Measurements from ENCODE around the gene COLEC12. TPM values are rescaled to one million over a fixed set of nuclear protein-coding genes. Genes with fewer than 3 reads are reported as not detected.

COLEC12 gene
- total and polyA plus RNA-seq, 2 experiments from 2014 or later: 19.4 to 25.9 TPM

DNA sequence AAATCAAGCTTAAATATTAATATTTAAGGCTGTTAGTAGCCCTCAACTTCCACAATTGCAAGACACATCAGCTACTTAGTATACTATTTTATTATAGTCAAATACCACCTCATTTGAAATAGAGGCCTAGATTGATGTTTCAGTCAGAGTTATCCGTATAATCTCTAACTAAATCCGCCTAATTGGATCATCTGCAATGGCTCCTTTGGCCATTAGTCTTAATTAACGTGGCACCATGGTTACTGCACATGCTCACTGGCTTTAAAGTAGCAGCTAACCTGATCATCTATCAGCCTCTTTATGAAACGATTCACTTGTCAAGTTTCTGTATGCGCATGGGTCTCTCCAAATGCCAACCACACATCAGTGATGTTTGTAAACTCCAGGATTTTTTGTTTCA is 112.3 kb downstream of the COLEC12 start:
- Histone ChIP-seq H4K20me1 (ENCODE audit: insufficient read depth) (no peaks in the 10 kb centered on the region), H3K4me1 (ENCODE audit: insufficient read depth) (no peaks in the 10 kb centered on the region), H3K36me3 (ENCODE audit: low read depth) (no peaks in the 10 kb centered on the region), H3K9me2 (ENCODE audit: insufficient read depth) (no peaks in the 10 kb centered on the region), H3K4me3 (no peak overlapping the region), H3K27me3 (replicated peaks; ENCODE audit: insufficient read depth) (no peaks in the 10 kb centered on the region), H3K9ac (no peak overlapping the region), H2AFZ (no peak overlapping the region), H3K79me2 (ENCODE audit: insufficient read depth) (no peaks in the 10 kb centered on the region), H3K9me3 (ENCODE audit: low read depth) (no peaks in the 10 kb centered on the region), H3F3A (ENCODE audit: insufficient read depth) (peaks cover 6% of the 10 kb centered on the region; the same call in 1 of the 2 replicates), H3K4me2 (ENCODE audit: unreplicated experiment) (no peak overlapping the region), H3K27ac (no peak overlapping the region)
- in situ Hi-C loops (cut with MboI): no loop called here
- TF ChIP-seq EZH2phosphoT487 (IDR thresholded peaks at IDR 0.05; ENCODE audit: insufficient read depth, low read depth): no peak
- TF ChIP-seq EZH2 (IDR thresholded peaks at IDR 0.05; ENCODE audit: insufficient read depth, poor library complexity, severe bottlenecking): no peak
- 96 to 98% methylated on average over 5 of the region's 5 CpGs for WGBS, 2 experiments (ENCODE audit: low coverage in 1 of 2, low lambda C conversion rate in 2 of 2, missing lambda C conversion rate in 2 of 2)
- DNase-seq: no peak

DNA sequence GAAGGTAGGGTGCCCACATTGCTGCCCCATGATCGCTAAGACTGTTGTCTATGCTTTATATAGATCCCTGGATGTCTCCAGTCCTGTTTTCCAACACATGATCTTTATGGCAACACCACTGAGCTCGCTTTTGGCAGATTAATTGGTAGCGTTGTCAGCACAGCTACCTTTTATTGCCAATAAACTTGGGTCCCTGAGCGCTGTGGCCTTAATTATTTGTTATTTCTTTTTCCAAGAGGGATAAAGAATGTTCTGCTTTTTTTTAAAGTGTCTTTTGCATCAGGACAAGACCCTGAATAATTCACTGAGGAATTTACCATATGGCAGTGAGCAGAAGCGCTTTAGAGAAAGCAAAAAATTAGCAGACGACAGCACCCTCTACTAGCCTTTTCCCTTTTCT is 113.5 kb downstream of the COLEC12 start:
- Histone ChIP-seq H3K4me3 (no peak overlapping the region), H3K9ac (no peak overlapping the region), H3K79me2 (ENCODE audit: insufficient read depth) (no peaks in the 10 kb centered on the region), H3K27me3 (replicated peaks; ENCODE audit: insufficient read depth) (no peaks in the 10 kb centered on the region), H3K27ac (no peak overlapping the region), H3F3A (ENCODE audit: insufficient read depth) (no peaks in the 10 kb centered on the region), H2AFZ (no peak overlapping the region), H3K9me3 (ENCODE audit: low read depth) (no peaks in the 10 kb centered on the region), H3K9me2 (ENCODE audit: insufficient read depth) (no peaks in the 10 kb centered on the region), H3K4me2 (ENCODE audit: unreplicated experiment) (no peak overlapping the region), H3K36me3 (ENCODE audit: low read depth) (no peaks in the 10 kb centered on the region), H3K4me1 (ENCODE audit: insufficient read depth) (0 out of 2 replicates have a peak, but pooled peaks cover 5% of the 10 kb centered on the region), H4K20me1 (ENCODE audit: insufficient read depth) (no peaks in the 10 kb centered on the region)
- 84 to 89% methylated on average over 6 of the region's 6 CpGs for WGBS, 2 experiments (ENCODE audit: low coverage in 1 of 2, low lambda C conversion rate in 2 of 2, missing lambda C conversion rate in 2 of 2)
- TF ChIP-seq EZH2 (IDR thresholded peaks at IDR 0.05; ENCODE audit: insufficient read depth, poor library complexity, severe bottlenecking) (no peak), EZH2phosphoT487 (IDR thresholded peaks at IDR 0.05; ENCODE audit: insufficient read depth, low read depth) (no peak)
- in situ Hi-C loops (cut with MboI): no loop called here
- DNase-seq: no peak

DNA sequence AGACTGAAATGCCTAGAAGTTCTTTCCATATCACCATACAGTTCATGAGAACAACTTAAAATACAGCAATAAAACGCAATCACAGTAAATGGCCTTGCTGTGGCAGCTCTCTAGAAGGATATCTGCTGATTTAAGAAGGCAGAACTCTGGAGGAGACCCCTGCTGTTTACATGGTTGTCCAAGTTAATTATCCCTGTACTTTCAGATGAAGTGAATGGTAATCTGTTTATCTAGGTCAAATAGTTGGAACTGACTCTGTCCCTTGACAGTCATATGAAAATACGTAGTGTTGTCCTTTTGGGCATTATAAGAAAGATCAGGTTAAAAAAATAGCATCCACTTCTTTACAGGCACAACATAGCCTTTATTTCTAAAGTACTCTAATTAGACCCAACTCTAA is 115.6 kb downstream of the COLEC12 start:
- H3K36me3 ChIP-seq (ENCODE audit: low read depth): no peaks in the 10 kb centered on the region
- no peak overlapping the region for H3K4me2 ChIP-seq (ENCODE audit: unreplicated experiment)
- no peaks in the 10 kb centered on the region for H4K20me1 ChIP-seq (ENCODE audit: insufficient read depth)
- H3K9ac ChIP-seq: no peak overlapping the region
- H2AFZ ChIP-seq: no peak overlapping the region
- H3K79me2 ChIP-seq (ENCODE audit: insufficient read depth): no peaks in the 10 kb centered on the region
- H3K27ac ChIP-seq: no peak overlapping the region
- no peaks in the 10 kb centered on the region for H3K27me3 ChIP-seq (replicated peaks; ENCODE audit: insufficient read depth)
- 85 to 87% methylated on average over 2 of the region's 2 CpGs for WGBS, 2 experiments (ENCODE audit: low coverage in 1 of 2, low lambda C conversion rate in 2 of 2, missing lambda C conversion rate in 2 of 2)
- in situ Hi-C loops (cut with MboI): no loop called here
- H3K9me3 ChIP-seq (ENCODE audit: low read depth): no peaks in the 10 kb centered on the region
- no peaks in the 10 kb centered on the region for H3K9me2 ChIP-seq (ENCODE audit: insufficient read depth)
- H3K4me1 ChIP-seq (ENCODE audit: insufficient read depth): 0 out of 2 replicates have a peak, but pooled peaks cover 5% of the 10 kb centered on the region
- H3K4me3 ChIP-seq: no peak overlapping the region
- DNase-seq: no peak
- no peaks in the 10 kb centered on the region for H3F3A ChIP-seq (ENCODE audit: insufficient read depth)
- no peak for TF ChIP-seq EZH2 (IDR thresholded peaks at IDR 0.05; ENCODE audit: insufficient read depth, poor library complexity, severe bottlenecking)
- TF ChIP-seq EZH2phosphoT487 (IDR thresholded peaks at IDR 0.05; ENCODE audit: insufficient read depth, low read depth): no peak

DNA sequence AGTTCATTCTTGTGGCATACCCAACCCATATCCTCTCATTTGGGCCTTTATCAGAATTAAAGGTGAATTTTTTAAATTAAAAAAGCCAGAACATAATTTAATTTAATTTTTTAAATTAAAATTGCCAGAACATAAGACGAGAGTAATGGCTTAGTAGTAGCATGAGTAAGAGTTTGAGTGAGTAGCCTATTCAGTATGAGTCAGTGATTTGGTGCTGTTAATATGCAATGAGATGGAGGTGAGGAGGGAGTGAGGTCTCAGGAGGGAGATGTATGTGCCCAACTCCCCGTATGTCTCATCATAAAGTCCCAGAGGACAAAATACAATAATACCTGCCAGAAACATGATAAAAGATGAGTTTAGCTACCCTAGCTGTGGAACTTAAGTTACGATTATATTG is 117.4 kb downstream of the COLEC12 start:
- Histone ChIP-seq H3K27ac (no peak overlapping the region), H3K4me3 (no peak overlapping the region), H3K79me2 (ENCODE audit: insufficient read depth) (no peaks in the 10 kb centered on the region), H3K9me3 (ENCODE audit: low read depth) (no peaks in the 10 kb centered on the region), H3K9me2 (ENCODE audit: insufficient read depth) (no peaks in the 10 kb centered on the region), H3K9ac (no peak overlapping the region), H3K4me1 (ENCODE audit: insufficient read depth) (0 out of 2 replicates have a peak, but pooled peaks cover 5% of the 10 kb centered on the region), H3K27me3 (replicated peaks; ENCODE audit: insufficient read depth) (no peaks in the 10 kb centered on the region), H4K20me1 (ENCODE audit: insufficient read depth) (no peaks in the 10 kb centered on the region), H2AFZ (no peak overlapping the region), H3K4me2 (ENCODE audit: unreplicated experiment) (no peak overlapping the region), H3K36me3 (ENCODE audit: low read depth) (no peaks in the 10 kb centered on the region), H3F3A (ENCODE audit: insufficient read depth) (no peaks in the 10 kb centered on the region)
- WGBS, 2 experiments (ENCODE audit: low coverage in 1 of 2, low lambda C conversion rate in 2 of 2, missing lambda C conversion rate in 2 of 2): 51 to 52% methylated on average over 3 of the region's 3 CpGs
- DNase-seq: peak; percentile 49
- in situ Hi-C loops (cut with MboI): no loop called here
- TF ChIP-seq EZH2 (IDR thresholded peaks at IDR 0.05; ENCODE audit: insufficient read depth, poor library complexity, severe bottlenecking) (no peak), EZH2phosphoT487 (IDR thresholded peaks at IDR 0.05; ENCODE audit: insufficient read depth, low read depth) (no peak)

Measured in GM23248 (cell line).